ENCODE results near the gene SAMD3.

Gene SAMD3

GRCh38 chr6:130158548-130158947, 64.2 kb downstream of the SAMD3 start:
- Histone ChIP-seq H3K79me2 (ENCODE audit: insufficient read depth, low read length) (no peaks in the 10 kb centered on the region), H3K9ac (ENCODE audit: low read length) (no peak overlapping the region), H3K4me3 (ENCODE audit: insufficient read depth, low read length, poor library complexity, severe bottlenecking) (no peak overlapping the region), H3F3A (ENCODE audit: insufficient read depth) (no peaks in the 10 kb centered on the region), H3K4me2 (ENCODE audit: low read depth, low read length, poor library complexity, severe bottlenecking) (no peak overlapping the region), H3K27me3 (ENCODE audit: low read length) (no peaks in the 10 kb centered on the region), H2AFZ (ENCODE audit: low read depth, low read length, severe bottlenecking) (no peak overlapping the region), H3K27ac (ENCODE audit: low read depth, low read length) (no peak overlapping the region), H3K36me3 (ENCODE audit: low read length) (no peaks in the 10 kb centered on the region), H3K9me2 (replicated peaks; ENCODE audit: insufficient read depth, low read length) (no peaks in the 10 kb centered on the region), H4K20me1 (ENCODE audit: low read depth, low read length) (no peaks in the 10 kb centered on the region), H3K9me3 (ENCODE audit: insufficient read depth, low read length) (no peaks in the 10 kb centered on the region)
- TF ChIP-seq EZH2phosphoT487 (conservative IDR thresholded peaks at IDR 0.05; ENCODE audit: low read length) (no peak), CTCF (IDR thresholded peaks at IDR 0.05; ENCODE audit: insufficient read depth, low read length, poor library complexity, severe bottlenecking) (no peak)

GRCh38 chr6:130158056-130158455, 64.7 kb downstream of the SAMD3 start:
- no peaks in the 10 kb centered on the region for H3K27me3 ChIP-seq (ENCODE audit: low read length)
- no peaks in the 10 kb centered on the region for H3K9me3 ChIP-seq (ENCODE audit: insufficient read depth, low read length)
- H3K4me3 ChIP-seq (ENCODE audit: insufficient read depth, low read length, poor library complexity, severe bottlenecking) = no peak overlapping the region
- no peak for TF ChIP-seq EZH2phosphoT487 (conservative IDR thresholded peaks at IDR 0.05; ENCODE audit: low read length)
- no peak for TF ChIP-seq CTCF (IDR thresholded peaks at IDR 0.05; ENCODE audit: insufficient read depth, low read length, poor library complexity, severe bottlenecking)
- no peaks in the 10 kb centered on the region for H3K36me3 ChIP-seq (ENCODE audit: low read length)
- H3K9me2 ChIP-seq (replicated peaks; ENCODE audit: insufficient read depth, low read length) = no peaks in the 10 kb centered on the region
- H4K20me1 ChIP-seq (ENCODE audit: low read depth, low read length) = no peaks in the 10 kb centered on the region
- no peak overlapping the region for H2AFZ ChIP-seq (ENCODE audit: low read depth, low read length, severe bottlenecking)
- no peak overlapping the region for H3K4me2 ChIP-seq (ENCODE audit: low read depth, low read length, poor library complexity, severe bottlenecking)
- H3K79me2 ChIP-seq (ENCODE audit: insufficient read depth, low read length) = no peaks in the 10 kb centered on the region
- no peak overlapping the region for H3K9ac ChIP-seq (ENCODE audit: low read length)
- H3F3A ChIP-seq (ENCODE audit: insufficient read depth) = no peaks in the 10 kb centered on the region
- H3K27ac ChIP-seq (ENCODE audit: low read depth, low read length) = no peak overlapping the region

DNA sequence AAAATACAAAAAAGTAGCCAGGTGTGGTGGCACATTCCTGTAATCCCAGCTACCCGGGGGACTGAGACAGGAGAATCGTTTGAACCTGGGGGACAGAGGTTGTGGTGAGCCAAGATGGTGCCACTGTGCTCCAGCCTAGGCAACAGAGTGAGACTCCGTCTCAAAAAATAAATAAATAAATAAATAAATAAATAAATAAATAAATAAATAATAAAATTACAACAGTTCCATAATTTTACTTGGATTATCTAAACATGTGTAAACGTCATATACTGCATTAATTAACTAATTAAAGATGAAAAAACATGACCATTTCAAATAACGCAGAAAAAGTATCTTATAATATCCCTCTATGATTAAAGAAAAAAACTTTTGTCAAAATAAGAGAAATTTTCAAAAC, 65.8 kb downstream of the SAMD3 start:
- H3K4me3 ChIP-seq (ENCODE audit: insufficient read depth, low read length, poor library complexity, severe bottlenecking) = no peak overlapping the region
- H3K4me2 ChIP-seq (ENCODE audit: low read depth, low read length, poor library complexity, severe bottlenecking) = no peak overlapping the region
- no peaks in the 10 kb centered on the region for H3F3A ChIP-seq (ENCODE audit: insufficient read depth)
- no peaks in the 10 kb centered on the region for H3K27me3 ChIP-seq (ENCODE audit: low read length)
- no peaks in the 10 kb centered on the region for H3K9me2 ChIP-seq (replicated peaks; ENCODE audit: insufficient read depth, low read length)
- no peak overlapping the region for H3K27ac ChIP-seq (ENCODE audit: low read depth, low read length)
- H3K36me3 ChIP-seq (ENCODE audit: low read length) = no peaks in the 10 kb centered on the region
- no peaks in the 10 kb centered on the region for H3K9me3 ChIP-seq (ENCODE audit: insufficient read depth, low read length)
- no peak overlapping the region for H3K9ac ChIP-seq (ENCODE audit: low read length)
- H4K20me1 ChIP-seq (ENCODE audit: low read depth, low read length) = no peaks in the 10 kb centered on the region
- TF ChIP-seq EZH2phosphoT487 (conservative IDR thresholded peaks at IDR 0.05; ENCODE audit: low read length) = no peak
- TF ChIP-seq CTCF (IDR thresholded peaks at IDR 0.05; ENCODE audit: insufficient read depth, low read length, poor library complexity, severe bottlenecking) = no peak
- no peak overlapping the region for H2AFZ ChIP-seq (ENCODE audit: low read depth, low read length, severe bottlenecking)
- no peaks in the 10 kb centered on the region for H3K79me2 ChIP-seq (ENCODE audit: insufficient read depth, low read length)

Measured in SU-DHL-6 (cell line).